ENCODE data around the gene SLC7A11.

Gene SLC7A11

GRCh38 chr4:138204507-138204906 is 37.6 kb downstream of the SLC7A11 start:
- no peak for DNase-seq
- Mint-ChIP-seq H3K27me3 (ENCODE audit: low read depth, poor library complexity) (no peaks in the 10 kb centered on the region), H3K27ac (no peak overlapping the region), H3K4me3 (no peak overlapping the region), H3K4me1 (peaks cover 5% of the 10 kb centered on the region), H3K36me3 (ENCODE audit: low read depth) (no peaks in the 10 kb centered on the region), H3K9me3 (no peaks in the 10 kb centered on the region)
- TF ChIP-seq CTCF (IDR thresholded peaks at IDR 0.05) = no peak

- Mint-ChIP-seq H3K27me3 (ENCODE audit: low read depth, poor library complexity) (no peaks in the 10 kb centered on the region), H3K4me1 (peaks cover 8% of the 10 kb centered on the region), H3K36me3 (ENCODE audit: low read depth) (no peaks in the 10 kb centered on the region), H3K4me3 (no peak overlapping the region), H3K9me3 (no peaks in the 10 kb centered on the region), H3K27ac (no peak overlapping the region)
- no peak for DNase-seq
- TF ChIP-seq CTCF (IDR thresholded peaks at IDR 0.05) = no peak
Observed at GRCh38 chr4:138202686-138203085, 39.5 kb downstream of the SLC7A11 start.

DNA sequence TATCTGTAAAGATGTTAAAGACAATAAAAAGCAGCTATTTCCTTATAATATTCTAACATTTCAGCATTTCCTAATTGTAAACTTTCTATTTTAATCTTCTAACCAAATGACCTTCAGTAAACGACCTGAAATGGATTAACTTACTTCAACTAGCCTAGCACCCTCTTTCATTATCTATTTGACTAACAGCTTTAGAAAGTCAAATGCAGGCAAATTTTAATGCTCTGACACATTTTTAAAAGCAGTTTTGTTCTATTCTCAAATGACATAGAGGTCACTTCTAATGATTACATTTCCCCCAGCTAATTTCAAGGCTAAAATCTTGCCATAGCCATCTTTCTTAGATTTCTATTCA is 41.9 kb downstream of the SLC7A11 start:
- no peak overlapping the region for H3K4me3 Mint-ChIP-seq
- peaks cover 8% of the 10 kb centered on the region for H3K4me1 Mint-ChIP-seq
- H3K27me3 Mint-ChIP-seq (ENCODE audit: low read depth, poor library complexity) = no peaks in the 10 kb centered on the region
- TF ChIP-seq CTCF (IDR thresholded peaks at IDR 0.05) = no peak
- H3K27ac Mint-ChIP-seq = no peak overlapping the region
- no peak for DNase-seq
- H3K36me3 Mint-ChIP-seq (ENCODE audit: low read depth) = no peaks in the 10 kb centered on the region
- no peaks in the 10 kb centered on the region for H3K9me3 Mint-ChIP-seq

- TF ChIP-seq CTCF (IDR thresholded peaks at IDR 0.05) = no peak
- Mint-ChIP-seq H3K27ac (peak overlapping the region; percentile 75), H3K27me3 (ENCODE audit: low read depth, poor library complexity) (no peaks in the 10 kb centered on the region), H3K4me1 (peaks cover 8% of the 10 kb centered on the region), H3K9me3 (no peaks in the 10 kb centered on the region), H3K4me3 (no peak overlapping the region), H3K36me3 (ENCODE audit: low read depth) (no peaks in the 10 kb centered on the region)
- no peak for DNase-seq
Observed at GRCh38 chr4:138199568-138200235, 42.4 kb downstream of the SLC7A11 start.

GRCh38 chr4:138196153-138196552 is 46.0 kb downstream of the SLC7A11 start:
- TF ChIP-seq CTCF (IDR thresholded peaks at IDR 0.05) = no peak

DNA sequence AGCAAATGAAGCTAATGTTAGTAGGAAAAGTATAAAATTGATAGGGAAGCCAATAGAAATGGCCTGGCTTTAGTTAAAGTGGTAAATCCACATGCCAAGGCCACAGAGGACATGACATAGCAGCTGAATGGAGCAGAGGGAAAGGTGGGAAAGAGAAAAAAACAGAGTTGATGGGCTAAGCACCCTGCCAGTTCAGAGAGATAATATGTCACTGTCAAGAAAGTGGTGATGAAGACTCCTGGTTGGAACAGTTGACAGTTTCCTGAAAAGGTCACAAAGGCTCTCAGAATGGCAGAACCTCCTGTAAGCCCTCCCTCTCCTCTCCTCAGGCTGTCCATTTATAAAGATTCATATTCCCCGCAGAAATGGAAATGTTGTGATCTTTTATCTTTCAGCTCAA is 48.2 kb downstream of the SLC7A11 start:
- no peak for DNase-seq
- H3K36me3 Mint-ChIP-seq (ENCODE audit: low read depth) = no peaks in the 10 kb centered on the region
- no peaks in the 10 kb centered on the region for H3K27me3 Mint-ChIP-seq (ENCODE audit: low read depth, poor library complexity)
- peak overlapping the region; percentile 29 for H3K27ac Mint-ChIP-seq
- H3K4me3 Mint-ChIP-seq = no peak overlapping the region
- TF ChIP-seq CTCF (IDR thresholded peaks at IDR 0.05) = no peak
- peaks cover 13% of the 10 kb centered on the region for H3K4me1 Mint-ChIP-seq
- no peaks in the 10 kb centered on the region for H3K9me3 Mint-ChIP-seq

More at GRCh38 chr4:138196153-138196552, 46.0 kb downstream of the SLC7A11 start:
- H3K27me3 Mint-ChIP-seq (ENCODE audit: low read depth, poor library complexity) = no peaks in the 10 kb centered on the region
- H3K9me3 Mint-ChIP-seq = no peaks in the 10 kb centered on the region
- no peak overlapping the region for H3K27ac Mint-ChIP-seq
- peaks cover 16% of the 10 kb centered on the region for H3K4me1 Mint-ChIP-seq
- no peak overlapping the region for H3K4me3 Mint-ChIP-seq
- no peaks in the 10 kb centered on the region for H3K36me3 Mint-ChIP-seq (ENCODE audit: low read depth)
- DNase-seq = no peak
